GM18868 (cell line): ENCODE measurements around the gene CXCL5.
"Not testable (repeated sequence)": the region's sequence is repeated elsewhere in the genome, so short reads cannot be mapped to it uniquely, and the experiment has no call there.

Experiments used
- ATAC-seq: cut with Tn5 transposase; IDR thresholded peaks from one replicate; pipeline ENCODE4 v1.9.1; 2021; ENCODE audit warnings: mild to moderate bottlenecking, moderate library complexity; ENCODE audit not compliant: unreplicated experiment

The CXCL5 gene

DNA sequence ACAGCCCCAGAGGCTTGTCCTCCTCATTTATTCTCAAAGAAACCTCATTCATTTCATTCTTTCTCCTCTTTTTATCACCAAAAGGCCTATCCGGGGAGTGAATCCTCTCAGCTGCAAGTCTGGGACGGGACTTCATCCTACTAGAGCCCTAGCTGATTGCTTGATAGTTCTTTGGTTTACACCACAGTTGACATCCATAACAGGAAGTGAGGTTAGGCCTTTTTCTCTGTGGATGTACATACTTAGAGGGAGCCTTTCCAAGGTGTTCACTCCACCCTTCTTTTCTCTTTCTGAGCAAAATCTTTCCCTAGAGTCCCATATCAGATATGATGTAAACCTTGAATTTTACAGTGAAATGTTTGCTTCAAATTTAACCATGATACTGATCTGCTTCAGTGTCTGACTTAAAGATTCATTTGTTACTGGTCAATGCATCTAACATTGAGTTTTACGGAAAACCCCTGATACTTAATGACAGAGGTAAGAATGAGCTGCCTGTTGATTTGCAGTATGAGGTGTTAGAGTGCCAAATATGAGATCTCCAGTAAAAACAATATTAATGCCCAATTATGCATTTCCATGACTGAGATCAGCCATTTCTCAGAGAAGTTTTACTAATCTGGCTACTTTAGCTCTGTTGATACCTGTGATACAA is 16.8 kb upstream of the CXCL5 start:
- ATAC-seq, result no peak

DNA sequence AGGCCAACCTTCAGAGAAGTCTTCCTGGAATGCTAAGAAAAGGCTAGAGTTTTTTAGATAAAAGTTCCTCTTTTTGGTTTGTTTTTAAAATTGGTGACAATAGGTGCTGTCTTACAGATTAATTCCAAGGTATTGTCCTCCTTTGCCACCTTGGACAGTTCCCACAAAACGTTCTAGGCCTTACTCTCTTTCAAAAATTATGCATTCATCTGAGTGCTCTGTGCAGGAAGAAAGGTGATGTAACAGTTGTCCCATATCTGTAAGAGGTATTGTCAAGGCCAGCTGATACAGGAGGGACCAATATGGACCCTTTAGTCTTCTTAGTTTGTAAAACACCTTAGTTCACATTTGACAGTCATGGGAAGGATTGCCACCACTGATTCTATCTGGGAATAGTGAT is 15.9 kb upstream of the CXCL5 start:
- no peak for ATAC-seq

DNA sequence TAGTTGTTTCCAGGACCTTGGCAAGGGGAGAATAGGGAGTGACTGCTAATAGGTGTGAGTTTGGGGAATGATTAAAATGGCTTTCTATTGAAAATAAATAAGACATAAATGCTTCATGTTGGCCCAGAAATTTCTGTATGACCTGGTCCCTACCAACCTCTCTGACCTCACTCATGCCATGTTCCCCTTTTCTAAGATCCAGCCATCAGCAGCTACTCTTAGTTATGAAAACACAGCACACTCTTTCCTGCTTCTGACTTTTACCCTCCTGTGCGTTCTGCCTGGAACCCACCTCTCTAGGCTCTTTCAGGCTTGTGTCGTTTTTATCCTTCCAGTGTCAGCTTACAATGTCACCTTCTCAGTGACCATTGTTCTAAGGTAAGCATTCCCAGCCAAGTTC is 14.8 kb upstream of the CXCL5 start:
- no peak for ATAC-seq

DNA sequence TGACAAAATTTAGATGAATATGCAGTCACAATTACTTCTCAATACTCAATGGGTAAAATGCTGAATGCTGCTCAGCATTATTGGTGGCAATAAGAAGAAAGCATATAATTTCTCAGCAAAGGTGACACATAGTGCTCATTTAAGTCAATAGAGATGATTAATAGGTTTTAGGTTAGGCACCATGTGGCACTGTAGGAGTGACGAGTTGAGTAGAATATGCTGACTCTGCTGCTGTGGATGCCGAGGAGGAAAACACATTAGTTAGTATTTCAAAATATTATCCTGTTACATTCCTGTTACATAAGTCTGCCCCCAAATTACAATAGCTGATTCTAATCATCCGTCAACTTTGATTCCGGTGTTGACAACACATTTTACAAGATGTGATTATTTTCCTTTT is 13.7 kb upstream of the CXCL5 start:
- ATAC-seq, result no peak

DNA sequence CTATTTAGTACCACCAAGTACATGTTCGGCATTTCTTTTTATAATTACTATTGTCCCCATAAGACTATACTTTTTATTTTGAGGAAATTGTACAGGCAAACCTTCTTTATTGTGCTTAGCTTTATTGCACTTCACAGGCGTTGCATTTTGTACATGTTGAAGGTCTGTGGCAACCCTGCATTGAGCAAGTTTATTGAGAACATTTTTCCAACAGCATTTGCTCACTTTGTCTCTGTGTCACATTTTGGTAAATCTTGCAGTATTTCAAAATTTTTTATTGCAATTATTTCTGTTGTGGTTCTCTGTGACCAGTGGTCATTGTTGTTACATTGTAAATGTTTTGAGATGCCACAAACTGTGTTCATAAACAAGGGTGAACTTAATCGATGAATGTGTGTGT is 10.8 kb upstream of the CXCL5 start:
- ATAC-seq, result no peak

DNA sequence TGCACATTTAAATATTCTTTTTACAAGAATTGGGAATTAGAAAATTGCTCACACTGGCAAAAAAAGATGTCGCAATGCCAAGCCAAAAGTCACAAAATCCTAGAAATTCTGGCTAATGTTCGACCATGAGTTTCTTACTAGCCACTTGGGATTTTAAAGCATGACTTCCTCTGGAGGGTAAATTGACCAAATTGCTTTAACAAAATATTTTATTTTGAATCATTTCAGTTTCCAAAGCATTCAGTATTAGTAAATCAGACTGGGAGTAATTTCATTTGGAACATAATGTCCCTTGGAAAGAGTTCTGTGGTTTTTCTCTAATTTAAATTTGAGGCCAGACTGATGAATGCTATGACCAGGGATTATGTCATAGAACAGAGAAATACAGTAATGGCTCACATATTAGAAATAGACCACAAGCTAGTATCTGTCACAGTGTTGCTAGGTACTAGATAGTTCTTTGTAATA is 7.6 kb upstream of the CXCL5 start:
- ATAC-seq, result no peak

DNA sequence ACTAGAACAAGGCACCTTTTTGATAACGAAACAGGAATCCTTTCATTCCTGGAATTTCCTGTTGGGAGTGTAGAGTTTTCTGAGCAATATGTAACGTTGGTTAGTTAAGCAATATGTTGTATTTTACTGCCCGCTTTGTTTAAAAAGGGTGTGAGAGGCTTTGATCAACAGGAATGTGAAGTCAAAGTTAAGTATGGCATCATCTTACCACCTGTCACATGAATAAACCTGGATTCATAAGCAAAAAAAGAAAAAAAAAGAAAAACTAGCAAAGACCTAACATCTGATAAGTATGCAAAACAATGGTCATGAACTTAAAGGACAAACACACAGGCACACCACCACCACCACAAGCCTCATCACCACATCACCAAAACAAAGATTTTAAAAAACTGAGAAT is 7.1 kb upstream of the CXCL5 start:
- no peak for ATAC-seq

DNA sequence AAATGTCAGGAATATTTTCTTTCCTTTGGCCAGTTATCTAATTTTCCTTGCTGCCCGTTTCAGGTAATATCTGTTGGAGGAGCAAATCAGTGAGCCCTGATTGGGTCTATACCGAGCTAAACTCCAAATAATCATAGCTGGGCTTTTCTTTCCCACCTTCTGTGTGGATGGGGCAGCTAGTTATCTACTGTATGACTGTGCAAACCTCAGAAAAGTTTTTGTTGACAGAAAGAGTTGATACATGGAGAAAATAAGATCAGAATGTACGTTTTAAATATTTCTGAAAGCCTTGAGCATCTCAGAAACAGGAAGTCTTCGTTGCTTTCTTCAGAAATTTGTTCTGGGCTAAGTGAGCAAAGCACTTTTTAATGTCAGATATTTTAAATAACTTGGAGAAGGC is 6.2 kb upstream of the CXCL5 start:
- no peak for ATAC-seq

DNA sequence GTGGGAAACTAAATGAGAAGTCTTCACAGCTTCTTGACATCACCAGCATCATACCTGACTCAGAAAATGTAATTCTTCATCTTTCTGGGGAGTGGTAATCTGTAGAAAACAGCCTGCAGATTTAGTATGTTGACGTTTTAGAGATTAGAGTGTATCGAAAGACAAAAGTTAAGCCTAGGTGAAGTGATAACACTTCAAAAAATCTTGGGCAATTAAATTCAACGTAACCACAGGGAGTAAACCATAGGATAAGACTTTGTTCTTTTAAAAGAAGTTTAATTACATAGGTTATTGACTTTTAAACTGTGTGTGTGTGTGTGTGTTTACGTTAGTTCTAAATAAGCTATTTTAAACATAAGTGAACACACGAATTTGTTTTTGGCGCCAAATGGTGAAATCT is 1.8 kb upstream of the CXCL5 start:
- no peak for ATAC-seq

DNA sequence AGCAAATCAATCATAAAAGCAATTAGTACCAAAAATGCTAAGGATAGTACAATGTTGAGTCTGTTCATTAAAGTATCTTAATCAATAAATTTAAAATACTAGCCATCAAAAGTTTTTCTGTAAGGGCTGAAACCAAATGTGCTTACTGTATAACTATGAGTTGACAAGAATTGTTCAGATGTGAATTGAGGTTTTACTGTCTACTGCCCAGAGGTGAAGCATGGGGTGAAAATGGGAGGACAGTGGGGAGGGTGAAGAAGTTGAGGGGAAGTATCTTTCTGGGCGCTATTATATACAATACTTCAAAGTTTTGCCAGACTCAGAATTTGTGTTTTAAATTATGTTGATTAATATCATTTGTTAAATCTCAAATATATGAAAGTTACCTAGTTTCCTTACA is 6.4 kb downstream of the CXCL5 start:
- no peak for ATAC-seq

DNA sequence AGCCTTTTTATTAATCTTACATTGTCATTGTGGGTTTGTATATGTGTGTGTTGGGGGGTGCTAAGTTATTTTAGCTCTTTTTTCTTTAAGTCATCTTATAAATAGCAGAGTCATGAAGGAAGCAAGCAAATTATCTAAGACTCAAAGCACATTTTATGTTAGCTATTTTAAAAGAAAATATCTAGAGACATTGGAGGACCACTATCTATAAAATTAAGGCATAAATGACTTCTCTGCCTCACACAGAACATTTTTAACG is 6.8 kb downstream of the CXCL5 start:
- no peak for ATAC-seq

DNA sequence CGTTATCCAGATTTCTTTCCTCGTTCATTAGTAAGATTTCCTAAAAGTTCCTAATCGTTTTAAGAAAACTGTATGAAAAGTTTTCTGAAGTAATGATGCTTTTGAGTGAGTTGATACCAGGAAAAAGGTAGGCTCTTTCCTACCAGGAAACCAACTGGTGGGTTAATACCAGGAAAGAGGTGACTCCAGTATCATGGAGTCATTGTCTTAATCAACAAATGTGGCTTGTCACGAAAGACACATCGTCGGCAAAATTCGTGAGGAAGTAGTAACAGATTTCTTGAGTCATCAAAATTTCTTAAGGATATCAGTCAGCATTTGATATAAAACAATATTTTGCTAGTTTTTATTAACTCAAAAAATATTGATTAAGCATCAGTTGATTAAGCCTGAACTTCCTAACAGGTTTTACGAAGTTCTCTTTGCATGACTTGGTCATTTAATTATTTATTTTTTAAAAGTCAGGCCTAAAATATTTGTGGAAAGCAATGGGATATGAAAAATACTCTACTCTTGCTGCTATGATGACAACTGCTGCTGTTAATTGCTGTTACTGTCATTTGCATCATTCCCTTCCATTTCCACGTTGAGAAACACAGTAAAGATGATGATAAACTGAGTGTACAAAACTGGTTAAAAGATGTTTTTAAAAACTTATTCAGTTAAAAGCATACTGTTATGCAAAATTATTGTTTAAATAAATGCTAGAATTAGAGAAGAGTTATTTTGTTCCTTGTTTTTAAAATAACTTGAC is 7.3 kb downstream of the CXCL5 start:
- no peak for ATAC-seq

DNA sequence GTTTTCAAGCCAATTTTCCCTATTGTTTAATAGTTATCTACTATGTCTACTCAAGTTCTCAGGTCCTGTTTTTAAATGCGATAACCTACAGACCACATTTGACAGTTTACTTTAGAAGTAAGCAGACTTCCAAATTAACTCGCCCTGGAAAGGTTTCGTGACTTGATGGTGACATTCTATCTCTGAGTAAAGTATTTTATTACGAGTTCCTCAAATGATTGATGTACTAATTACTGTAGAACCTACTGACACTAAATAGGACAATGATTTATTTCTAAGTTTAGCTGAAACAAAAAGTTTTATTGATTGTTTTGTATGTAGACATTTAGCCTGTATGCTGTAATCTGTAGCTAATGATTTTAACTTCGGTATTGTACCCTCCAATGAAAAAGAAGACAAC is 8.5 kb downstream of the CXCL5 start:
- no peak for ATAC-seq

DNA sequence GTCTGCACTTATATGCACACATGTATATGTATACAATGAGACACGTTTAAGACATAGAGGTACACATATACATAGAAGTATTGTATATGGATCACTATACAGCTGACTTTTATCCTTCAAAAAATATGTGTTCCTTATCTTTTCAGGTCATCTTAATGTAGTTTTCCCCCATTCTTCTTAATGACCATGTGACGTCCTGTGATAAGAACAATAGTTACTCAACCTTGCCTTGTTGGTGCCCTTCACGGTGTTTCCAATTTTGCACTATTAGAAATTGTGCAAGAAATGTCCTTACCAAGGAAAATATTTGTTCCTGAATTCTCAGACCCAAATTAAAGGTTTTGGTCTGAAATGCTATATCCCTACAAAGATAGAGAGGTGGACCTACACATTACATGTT is 9.4 kb downstream of the CXCL5 start:
- no peak for ATAC-seq

DNA sequence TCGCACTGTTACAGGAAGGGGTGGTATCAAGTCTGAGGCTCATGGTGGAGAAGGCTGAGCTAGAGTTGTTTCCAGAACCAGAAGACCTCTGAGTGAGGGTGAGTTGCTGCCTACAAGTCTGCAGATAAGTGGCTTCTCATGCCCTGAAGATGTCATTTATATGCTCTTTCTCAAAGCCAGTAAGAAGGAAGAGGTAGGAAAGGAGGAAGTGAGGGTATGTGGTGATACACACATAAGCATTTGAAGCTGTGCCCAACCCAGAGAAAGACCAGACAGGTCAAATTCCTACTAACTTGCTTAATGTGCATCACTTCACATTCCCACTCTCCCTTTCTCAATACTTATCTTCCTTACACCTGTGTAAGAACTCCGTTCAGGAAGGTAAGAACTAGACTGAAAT is 10.4 kb downstream of the CXCL5 start, which contains the start of gene PPBP:
Gene PPBP (minus strand): TSS at position 130 of the 400 bp plus-strand sequence. CDS start 87 bp downstream, at position 43.
- ATAC-seq, result no peak

DNA sequence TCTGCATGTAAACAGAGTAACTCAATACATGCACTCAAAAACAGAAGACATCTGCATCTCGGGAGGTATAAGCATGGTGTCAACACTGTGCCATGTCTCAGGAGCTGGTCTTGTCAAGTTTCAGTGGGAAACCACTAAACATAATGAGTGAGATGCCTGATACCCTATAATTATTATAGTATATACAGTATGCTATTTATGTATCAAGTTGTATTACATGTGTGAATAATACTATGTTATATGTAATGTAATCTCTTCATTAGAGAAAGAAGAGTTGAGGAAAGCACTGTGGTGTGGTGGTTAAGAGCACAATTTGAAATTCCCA is 13.0 kb downstream of the CXCL5 start:
- no peak for ATAC-seq

DNA sequence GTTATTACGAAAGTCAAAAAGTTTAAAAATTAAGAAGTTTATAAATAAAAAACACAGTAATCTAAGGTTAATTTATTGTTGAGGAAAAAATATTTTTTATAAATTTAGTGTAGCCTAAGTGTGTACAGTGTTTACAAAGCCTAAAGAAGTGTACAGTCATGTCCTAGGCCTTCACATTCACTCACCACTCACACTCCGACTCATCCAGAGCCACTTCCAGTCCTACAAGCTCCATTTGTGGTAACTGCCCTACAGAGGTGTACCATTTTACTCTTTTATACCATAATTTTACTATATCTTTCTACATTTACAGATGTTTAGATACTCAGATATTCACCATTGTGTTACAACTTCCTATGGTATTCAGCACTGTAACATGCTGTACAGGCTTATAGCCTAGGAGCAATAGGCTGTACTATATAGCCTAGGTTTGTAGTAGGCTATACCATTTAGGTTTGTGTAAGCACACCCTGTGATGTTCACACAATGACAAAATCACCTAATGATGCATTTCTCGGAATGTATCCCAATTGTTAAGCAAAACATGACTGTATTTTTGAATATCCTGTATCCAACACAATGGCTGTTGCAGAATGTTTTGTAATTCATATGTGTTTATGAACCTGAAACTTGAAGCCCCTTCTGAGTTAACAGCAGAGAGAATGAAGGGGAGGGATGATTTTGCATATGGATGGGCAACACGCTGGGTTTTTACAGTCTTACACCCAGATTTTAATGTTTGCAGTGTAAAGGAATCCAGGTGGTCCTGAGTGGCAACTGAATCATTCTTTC is 13.5 kb downstream of the CXCL5 start:
- ATAC-seq, result no peak

DNA sequence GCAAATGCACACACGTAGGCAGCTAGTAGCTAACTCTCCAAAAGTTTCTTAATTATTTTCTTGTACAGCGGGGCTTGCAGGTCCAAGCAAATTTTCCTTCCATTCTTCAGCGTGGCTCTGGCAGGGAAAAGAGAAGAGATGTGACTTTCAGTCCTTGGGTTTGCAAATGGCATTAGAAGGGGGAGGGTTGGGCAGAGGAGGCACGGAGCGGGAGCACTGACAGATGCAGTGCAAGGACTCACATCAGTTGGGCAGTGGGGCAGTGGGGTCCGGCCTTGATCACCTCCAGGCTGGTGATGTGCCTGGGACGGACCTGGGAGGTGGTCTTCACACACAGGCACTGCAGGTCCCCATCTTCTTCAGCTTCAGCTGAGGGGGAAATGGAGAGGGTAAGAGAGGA is 17.3 kb downstream of the CXCL5 start:
- not testable (repeated sequence) for ATAC-seq

DNA sequence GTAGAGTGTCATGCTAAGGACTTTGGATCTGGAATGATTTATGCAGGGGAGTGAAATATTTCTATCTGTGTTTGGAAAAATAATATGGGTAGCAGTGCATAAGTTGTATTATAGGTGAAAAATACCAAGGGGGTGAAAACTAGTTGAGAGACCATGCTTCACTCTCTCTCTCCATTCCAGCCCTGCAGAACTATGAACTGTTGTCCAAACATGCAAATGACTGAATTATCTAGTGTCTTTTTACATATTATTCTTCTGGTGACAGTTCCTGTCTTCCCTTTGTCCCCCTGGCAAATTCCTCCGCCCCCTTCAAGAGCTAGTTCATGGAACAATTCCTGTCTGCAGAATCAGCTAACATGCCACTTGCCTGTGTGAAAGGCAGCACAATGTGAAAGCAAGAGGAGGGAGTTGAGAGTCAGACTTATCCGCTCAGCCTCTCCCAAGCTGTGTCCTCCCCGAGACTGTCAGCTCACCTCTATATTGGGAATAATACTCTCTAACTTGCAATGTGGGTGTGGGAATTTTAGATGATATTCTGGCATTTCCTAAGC is 19.0 kb downstream of the CXCL5 start:
- ATAC-seq, result no peak

DNA sequence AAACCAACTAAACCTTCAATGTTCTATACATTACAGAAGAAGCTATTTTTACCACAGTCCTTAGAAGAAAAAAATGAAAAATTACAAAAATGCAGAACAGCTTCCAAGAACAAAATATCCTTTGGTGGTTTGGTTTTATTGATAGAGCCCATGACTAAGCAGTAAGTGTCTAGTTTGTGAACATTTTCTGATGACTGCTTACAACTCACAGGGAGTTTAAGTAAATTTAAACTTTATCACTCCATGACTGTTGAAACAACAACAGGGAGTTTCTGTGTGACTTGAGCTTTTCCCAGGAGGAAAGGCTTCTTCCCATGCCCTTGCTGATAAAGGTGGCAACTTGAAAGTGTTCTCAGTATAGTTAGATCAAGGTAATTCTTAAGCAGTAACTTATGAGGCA is 19.6 kb downstream of the CXCL5 start:
- no peak for ATAC-seq

DNA sequence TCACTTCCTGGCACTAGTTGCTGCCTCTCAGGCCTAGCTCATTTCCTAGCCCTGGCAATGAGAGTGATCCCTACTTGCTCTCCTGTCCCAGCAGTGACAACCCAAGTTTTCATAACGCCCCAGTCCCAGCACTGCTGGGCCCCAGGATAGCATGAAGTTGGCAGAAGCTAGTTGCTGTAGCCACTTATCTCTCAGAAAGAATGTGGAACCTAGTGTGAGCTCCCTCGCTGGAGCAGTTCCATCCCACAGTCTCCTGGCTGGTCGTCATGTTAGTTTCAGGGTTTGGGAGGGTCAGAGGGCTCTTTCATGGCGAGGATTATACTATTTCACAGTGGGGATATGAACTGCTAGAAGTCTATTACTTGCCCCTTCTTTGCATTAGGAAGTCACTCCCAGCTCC is 21.8 kb downstream of the CXCL5 start:
- no peak for ATAC-seq

DNA sequence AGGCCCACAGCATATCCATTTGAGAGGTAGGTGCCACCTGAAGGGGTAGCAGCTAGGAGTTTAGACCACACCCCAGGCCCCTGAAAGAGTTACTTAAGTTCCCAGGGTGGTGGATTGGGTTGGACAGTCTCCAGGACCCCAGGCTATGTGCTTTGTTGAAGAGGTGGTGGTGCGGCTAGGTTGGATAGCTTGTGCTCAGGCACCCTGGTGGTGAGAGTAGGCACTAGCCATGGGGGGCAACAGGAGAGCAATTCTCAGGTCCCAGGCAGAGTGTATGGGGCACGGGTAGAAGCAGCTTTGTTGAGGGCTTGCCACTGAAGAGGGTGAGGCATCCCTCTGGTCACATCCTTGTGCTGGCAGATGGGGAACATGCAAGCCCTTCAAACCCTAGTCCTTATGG is 22.3 kb downstream of the CXCL5 start:
- no peak for ATAC-seq
